Ovary (tissue), 3 donors: ENCODE results near the gene CXCL3.

ENCODE experiments used
- EP300 ChIP-seq: sonication (generic); formaldehyde crosslinking; IDR thresholded peaks from one replicate; pipeline ENCODE4 v1.6.1; 2017; ENCODE audit warnings: antibody characterized with exemption
- POLR2A ChIP-seq: fragments of 450-650 bp; IDR thresholded peaks from one replicate; pipeline ENCODE4 v1.6.1; 2017; ENCODE audit warnings: antibody characterized with exemption, mild to moderate bottlenecking, moderate library complexity
- TF ChIP-seq, protein P1 (sequence below), 3 donors: fragments of 450-650 bp in 2 of 3; fragments of 200-600 bp in 1 of 3; IDR thresholded peaks; one replicate each; pipeline versions ENCODE4 v1.5.1 to v1.8.0; 2016 to 2022; ENCODE audit warnings: antibody characterized with exemption in 3 of 3, mild to moderate bottlenecking in 1 of 3
- donor health status: DM: no; HTN: no; CAD: no.

DNA sequence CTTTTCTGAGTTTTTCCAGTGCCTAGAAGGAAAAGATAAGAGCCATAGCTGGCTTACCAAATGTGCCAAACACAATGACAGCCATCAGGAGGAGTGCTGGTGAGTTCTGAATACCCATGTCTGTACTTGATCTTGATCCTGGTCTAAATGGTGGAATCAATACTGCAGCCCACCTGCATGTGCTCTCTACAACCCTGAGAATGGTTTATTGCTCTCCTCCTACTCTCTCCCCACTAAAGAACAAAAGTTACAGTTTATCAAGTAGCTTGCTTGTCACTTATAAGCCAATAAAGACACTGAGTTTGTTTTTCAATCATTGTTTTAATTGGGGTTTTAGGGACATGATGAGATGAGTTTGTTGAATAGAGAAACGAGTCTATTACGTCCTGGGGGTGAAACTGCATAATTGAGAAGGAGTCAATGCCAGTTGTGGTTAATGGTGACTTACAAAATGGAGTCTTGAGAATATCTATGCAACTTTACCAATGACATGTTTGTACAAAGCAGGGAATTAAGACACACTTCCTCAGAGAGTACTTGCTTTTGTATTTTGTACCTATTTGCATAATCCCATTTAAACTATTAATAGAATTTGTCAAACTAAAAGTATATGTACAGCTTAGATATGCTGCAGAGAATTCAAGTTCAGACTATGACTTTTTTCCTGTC, 20.8 kb upstream of the CXCL3 start:
- TF ChIP-seq, protein P1, sequence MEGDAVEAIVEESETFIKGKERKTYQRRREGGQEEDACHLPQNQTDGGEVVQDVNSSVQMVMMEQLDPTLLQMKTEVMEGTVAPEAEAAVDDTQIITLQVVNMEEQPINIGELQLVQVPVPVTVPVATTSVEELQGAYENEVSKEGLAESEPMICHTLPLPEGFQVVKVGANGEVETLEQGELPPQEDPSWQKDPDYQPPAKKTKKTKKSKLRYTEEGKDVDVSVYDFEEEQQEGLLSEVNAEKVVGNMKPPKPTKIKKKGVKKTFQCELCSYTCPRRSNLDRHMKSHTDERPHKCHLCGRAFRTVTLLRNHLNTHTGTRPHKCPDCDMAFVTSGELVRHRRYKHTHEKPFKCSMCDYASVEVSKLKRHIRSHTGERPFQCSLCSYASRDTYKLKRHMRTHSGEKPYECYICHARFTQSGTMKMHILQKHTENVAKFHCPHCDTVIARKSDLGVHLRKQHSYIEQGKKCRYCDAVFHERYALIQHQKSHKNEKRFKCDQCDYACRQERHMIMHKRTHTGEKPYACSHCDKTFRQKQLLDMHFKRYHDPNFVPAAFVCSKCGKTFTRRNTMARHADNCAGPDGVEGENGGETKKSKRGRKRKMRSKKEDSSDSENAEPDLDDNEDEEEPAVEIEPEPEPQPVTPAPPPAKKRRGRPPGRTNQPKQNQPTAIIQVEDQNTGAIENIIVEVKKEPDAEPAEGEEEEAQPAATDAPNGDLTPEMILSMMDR (IDR thresholded peaks at IDR 0.05): no peak
- TF ChIP-seq POLR2A (no peak), EP300 (no peak)
